GM21447 (cell line): ENCODE measurements around the gene GOLGA6L9.
"Not testable (repeated sequence)": the region's sequence is repeated elsewhere in the genome, so short reads cannot be mapped to it uniquely, and the experiment has no call there.

Source experiments
- ATAC-seq: cut with Tn5 transposase; IDR thresholded peaks from one replicate; pipeline ENCODE4 v1.9.1; 2021; ENCODE audit not compliant: unreplicated experiment

Gene GOLGA6L9, protein sequence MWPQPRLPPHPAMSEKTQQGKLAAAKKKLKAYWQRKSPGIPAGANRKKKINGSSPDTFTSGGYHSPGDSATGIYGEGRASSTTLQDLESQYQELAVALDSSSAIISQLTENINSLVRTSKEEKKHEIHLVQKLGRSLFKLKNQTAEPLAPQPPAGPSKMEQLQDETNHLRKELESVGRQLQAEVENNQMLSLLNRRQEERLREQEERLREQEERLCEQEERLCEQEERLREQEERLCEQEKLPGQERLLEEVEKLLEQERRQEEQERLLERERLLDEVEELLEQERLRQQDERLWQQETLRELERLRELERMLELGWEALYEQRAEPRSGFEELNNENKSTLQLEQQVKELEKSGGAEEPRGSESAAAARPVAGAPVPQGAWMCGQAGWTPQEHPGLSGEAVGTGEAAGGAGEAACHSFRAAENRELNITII

DNA sequence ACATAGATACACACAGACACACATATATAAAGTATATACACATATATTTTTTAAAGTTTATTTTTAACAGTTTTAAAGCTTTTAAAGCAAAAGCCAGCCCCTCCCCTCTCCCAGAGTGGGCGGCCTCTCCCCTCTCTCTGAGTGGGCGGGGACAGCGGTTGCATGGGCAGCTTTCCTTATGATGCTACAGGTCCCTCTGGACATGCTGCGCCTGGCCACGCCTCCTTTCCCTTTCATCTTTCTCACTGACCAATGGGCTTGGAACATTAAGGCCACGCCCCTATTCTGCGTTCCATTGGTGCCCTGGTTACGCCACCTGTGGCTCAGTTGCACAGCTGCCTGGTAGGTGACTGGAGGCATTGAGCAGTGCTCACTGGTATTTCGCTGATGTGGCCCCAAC, at the start of gene GOLGA6L9:
GOLGA6L9 (plus strand) TSS at position 124 of the 400 bp plus-strand sequence; CDS start at position 388, 264 bp downstream.
- not testable (repeated sequence) for ATAC-seq

DNA sequence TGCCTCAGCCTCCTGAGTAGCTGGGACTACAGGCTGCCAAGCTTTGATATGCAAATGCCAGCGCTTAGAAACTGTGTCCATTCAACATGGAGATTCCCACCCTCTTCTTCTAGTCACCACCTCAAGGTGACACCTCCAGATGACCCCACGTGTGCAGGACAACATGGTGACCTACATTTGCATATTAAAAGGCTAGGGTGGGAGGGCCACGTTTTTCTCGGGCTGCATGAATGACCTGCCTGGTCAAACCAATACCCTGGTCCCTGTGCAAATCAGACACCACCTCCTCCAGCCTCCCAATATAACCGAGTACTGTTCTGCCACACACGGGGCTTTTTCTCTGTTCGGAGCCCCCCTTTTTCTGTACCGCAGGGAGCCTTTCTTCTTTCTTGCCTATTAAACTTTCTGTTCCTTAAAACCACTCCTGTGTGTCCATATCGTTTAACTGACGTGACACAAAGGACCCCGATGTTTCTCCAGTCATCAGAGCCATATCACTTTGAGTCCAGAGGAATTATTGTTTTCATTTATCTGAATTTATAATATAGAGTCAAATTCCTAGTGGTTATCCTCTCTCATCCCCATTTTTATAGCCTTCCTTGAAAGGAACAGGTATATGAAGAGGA, 48.2 kb upstream of the GOLGA6L9 start:
- not testable (repeated sequence) for ATAC-seq

DNA sequence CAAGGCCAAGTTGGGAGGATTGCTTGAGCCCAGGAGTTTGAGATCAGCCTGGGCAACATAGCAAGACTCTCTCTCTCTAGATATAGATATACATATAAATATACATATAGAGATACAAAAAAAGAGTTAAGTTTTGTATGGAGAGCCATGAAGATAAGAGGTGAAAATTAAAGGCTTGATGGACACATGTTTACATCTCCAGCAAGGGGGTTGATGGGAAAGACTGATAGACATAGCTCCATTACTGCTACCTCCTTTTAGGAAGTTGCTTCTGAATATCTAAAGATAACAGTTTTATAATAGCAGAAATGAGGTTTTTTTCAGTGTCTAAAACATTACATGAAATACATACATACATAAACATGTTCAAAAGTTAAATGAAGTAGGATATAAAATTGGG, 42.4 kb upstream of the GOLGA6L9 start:
- ATAC-seq = not testable (repeated sequence)

DNA sequence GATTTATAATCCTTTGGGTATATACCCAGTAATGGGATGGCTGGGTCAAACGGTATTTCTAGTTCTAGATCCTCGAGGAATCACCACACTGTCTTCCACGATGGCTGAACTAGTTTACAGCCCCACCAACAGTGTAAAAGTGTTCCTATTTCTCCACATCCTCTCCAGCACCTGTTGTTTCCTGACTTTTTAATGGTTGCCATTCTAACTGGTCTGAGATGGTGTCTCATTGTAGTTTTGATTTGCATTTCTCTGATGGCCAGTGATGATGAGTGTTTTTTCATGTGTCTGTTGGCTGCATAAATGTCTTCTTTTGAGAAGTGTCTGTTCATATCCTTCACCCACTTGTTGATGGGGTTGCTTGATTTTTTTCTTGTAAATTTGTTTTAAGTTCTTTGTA, 39.5 kb upstream of the GOLGA6L9 start:
- not testable (repeated sequence) for ATAC-seq

DNA sequence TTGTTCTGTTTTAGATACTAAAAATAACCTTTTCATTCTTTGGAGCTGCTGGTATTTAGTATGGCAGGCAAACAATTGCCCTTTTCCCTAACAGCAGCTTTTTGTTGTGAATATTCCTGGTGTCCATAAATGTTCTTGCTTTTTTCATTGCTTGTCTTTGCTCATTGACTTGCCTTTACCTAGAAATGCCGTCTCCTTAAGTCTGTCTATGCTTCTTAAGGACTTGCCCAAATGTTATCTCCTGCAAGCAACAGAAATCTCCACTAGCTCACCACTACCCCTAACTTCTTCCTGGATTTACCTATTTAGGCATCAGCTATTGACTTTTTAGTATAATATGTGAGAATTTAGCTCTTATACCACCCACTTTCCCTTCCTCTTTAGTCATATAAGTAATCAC, 37.5 kb upstream of the GOLGA6L9 start:
- not testable (repeated sequence) for ATAC-seq

DNA sequence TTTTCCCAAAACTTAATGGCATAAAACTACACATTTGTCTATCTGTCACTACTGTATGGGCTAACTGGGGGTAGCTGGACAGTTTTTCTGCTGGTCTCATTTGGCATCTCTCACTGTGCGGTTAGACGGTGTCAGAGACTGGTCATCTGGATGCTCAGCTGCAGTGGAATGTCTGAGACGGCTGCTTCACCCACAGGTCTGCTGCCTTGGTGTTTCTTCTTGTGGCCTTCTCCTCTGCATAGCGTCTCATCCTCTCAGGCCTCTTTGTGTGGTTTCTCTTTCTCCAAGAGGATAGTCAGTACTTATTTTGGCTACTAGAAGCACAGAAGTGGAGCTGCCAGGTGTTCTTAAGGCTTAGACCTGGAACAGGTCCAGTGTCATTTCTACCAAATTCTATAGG, 35.9 kb upstream of the GOLGA6L9 start:
- no peak for ATAC-seq

DNA sequence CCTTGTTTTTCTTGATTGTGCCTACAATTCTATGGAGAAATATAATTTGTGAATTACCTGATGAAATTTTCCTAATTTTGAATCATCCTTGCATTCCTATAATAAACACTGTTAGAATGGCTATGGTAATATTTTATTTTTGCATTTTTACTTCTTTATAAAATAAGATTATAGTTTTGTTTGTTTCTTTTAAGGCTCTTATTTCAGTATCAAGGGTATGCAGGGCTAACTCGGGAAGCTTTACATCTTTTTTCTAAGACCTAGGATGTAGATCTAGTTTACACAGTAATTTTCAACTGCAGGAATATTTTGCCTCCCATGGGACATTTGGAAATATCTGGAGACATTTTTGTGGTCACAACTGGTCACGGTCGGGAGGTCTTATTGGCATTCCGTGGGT, 33.8 kb upstream of the GOLGA6L9 start:
- ATAC-seq = not testable (repeated sequence)

DNA sequence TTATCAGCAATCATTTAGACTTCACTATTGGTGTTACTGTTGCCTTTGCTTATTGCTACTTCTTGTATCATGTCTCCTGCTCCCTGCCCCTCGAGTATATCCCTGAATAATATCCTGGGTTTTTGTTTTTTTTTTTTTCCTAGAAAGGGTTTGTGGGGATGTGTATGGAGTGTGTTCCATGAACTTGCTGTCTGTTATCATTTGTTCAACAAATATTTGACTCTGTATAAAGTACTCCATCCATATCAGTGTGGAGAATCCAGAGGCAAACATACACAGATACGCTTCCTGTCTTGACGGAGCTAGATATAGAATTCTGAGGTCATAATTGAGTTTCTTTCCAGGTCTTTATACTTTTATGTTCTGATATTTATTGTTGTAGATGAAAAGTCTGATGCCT, 31.8 kb upstream of the GOLGA6L9 start:
- no peak for ATAC-seq

DNA sequence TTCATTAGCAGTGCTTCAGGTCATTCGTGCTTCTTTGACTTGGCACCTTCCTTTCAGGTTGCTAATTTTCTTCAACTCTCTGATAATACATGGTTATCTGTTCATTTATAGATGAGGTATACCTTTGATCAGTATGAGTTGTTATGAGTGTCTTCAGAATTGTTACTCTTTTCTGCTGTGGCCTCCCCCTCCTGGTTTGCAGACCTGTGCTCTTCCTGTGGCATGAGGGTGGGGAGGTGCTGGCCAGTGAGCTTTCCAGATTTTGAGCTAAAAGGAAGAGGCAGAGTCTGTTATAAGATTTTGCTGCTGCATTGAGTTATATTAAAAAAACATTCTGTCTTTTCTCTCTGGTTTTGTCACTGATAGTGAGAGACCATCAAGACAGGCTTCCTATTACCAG, 30.8 kb upstream of the GOLGA6L9 start:
- no peak for ATAC-seq

DNA sequence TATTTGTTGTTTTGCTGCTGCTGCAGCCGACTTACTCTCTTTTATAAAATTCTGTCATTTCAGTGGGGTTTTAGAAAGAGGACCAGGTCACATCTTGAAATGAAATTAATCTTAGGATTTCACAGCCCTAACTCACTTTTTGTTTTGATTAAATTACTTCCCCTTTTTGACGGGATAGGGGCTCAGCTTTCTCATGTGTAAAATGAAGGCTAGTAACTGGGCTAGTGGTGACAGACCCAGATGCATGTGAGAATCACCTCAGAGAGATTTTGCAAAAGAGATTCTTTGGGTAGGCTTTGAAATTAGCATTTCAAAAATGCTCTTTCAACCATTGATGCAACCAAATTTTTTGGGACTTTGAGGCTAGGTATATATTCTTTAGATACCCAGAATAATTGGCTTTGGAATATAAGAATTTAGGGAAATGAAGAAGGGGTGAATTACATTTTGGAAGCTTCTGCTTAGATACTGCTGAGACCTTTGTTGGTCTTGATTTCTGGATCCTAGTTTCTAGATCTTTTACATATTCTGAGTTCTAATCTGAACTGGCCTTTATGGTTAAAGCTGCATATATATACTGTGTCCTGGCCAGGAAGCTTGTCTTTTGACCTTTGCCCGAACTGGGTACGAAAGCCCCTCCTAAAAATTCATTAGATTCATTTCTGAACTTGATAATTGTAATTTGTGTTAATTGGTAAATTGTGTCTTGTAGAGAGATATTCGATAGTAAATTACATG, 30.1 kb upstream of the GOLGA6L9 start:
- not testable (repeated sequence) for ATAC-seq

DNA sequence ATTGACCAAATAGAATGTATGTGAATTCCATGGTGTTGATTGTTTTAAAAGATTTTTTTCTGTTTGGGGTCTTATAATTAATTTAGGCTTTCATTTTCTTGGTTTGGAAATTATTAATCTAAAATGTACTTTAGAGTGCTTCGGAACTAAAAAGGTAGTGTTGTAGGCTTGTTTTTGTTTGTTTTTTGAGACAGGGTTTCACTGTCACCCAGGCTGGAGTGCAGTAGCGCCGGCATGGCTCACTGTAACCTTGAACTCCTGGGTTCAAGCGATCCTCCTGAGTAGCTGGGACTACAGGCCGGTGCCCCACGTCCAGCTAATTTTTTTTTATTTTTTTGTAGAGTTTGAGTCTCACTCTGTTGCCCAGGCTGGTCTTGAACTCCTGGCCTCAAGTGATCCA, 27.7 kb upstream of the GOLGA6L9 start:
- ATAC-seq = not testable (repeated sequence)

DNA sequence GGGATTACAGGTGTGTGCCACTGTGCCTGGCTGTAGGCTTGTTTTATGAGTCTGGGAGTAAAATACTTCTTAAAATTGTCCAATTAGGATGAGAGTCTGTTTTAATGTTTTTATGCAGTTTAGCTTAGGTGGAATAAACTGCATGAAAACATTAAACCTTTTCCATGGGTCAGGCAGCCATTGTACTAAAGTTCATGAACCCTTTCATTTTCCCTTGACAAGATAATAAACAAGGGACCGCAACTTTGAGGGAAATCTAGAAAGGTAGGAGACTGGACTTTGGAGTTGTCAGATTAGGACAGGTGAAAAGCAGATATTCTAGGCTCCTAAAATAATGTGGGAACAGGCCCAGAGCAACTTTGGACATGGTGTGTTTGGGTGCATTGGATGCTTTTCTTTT, 27.3 kb upstream of the GOLGA6L9 start:
- not testable (repeated sequence) for ATAC-seq

DNA sequence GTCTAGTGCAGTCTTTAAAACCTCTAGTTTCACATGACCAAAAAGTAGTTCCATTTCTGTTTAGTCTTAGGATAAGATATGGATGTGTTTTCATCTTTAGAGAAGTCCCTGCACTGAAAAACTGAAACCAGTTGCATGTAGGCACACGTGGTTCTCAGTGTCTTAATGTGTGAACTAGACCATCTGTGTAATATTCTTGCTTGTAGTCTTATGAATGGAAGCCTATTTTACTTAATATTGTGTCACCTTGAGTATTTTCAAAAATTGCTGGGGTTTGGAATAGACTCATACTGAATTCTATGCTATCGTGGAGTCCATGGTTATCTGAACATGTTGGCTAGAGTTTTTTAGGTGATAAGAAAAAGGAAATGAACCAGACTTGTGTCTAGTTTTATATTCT, 23.4 kb upstream of the GOLGA6L9 start:
- ATAC-seq = not testable (repeated sequence)

DNA sequence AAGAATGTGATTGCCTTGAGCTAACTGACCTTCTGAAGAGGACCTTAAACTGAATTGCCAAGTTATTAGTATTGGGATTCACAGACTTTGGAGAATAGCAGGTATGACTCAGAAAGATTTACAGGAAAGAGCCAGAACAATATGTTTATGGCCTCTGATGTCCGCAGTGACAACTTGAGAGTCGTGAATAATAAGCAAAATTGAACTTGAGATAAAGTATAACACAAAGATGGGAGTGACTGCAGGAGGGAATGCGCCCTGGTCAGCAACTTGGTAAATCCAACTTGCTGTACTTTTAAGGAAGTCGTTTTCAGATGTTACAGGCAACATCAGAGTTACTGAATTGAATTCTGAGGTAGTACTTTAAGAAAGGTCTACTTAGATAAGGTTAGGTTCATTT, 19.3 kb upstream of the GOLGA6L9 start:
- ATAC-seq = not testable (repeated sequence)

DNA sequence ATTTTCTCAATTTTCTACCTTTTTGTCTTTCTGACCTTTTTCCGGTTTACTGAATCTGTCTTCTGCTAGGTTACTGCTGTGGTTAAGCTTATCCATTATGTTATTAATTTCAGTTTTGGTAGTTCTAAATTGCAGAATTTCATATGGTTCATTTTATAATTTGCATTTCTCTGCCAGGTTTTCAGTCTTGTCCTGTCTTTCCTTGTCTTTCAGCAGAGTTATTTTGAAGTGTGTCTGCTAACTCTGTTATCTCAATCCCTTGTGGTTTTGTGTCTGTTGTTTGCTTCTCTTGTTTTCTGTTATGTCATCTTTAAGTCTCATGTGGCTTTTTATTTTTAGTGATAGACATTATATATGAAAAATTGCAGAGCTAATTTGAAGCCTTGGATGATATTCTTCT, 18.0 kb upstream of the GOLGA6L9 start:
- ATAC-seq = not testable (repeated sequence)

DNA sequence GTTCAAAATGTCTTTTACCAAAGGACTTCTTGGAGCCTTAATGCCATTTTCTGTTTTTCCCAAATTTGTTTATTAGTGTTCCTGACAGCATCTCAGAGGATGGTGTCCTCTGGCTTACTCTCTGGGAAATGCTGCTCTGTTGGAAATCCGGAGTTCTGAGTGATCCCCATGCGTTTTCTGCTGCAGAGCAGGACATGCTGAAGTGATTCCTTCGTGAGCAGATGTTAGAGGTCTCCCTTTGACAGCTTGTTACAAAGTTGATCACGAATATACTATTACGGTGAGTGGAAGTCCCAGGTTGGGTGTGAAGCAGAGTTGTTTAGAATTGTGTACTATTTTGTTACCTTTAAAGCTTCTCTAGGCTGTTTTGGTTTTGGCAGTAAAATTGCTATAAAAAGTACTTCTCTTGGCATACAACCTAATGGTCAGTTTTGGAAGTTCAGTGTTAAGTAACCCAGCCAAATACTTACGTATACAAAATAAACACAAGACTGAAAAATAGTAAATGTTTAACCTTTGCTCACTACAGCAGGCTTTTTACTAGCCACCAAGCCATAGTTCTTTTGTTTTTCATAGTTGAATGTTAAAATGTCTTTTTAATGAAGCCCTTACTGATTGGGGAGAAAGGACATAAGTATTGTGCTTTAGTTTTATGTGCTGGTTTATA, 15.0 kb upstream of the GOLGA6L9 start:
- ATAC-seq = not testable (repeated sequence)

DNA sequence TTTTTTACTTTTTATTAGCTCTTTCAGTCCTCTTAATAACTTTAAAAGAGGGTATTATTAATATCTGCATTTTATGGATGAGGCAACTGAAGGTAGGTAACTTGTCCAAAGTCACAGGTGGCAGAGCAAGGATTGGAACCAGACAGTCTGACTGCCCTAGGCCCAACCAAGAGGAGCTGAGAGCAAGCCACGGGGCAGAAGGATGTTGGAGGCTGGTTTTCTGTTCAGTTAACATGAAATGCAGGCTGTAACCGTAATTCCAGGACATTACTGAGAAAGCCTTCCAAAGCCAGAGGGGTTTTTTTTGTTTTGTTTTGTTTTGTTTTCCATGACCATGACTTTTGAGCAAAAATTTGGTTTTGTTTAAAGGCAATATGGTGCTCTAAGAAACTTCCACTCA, 9.1 kb upstream of the GOLGA6L9 start:
- ATAC-seq = not testable (repeated sequence)

DNA sequence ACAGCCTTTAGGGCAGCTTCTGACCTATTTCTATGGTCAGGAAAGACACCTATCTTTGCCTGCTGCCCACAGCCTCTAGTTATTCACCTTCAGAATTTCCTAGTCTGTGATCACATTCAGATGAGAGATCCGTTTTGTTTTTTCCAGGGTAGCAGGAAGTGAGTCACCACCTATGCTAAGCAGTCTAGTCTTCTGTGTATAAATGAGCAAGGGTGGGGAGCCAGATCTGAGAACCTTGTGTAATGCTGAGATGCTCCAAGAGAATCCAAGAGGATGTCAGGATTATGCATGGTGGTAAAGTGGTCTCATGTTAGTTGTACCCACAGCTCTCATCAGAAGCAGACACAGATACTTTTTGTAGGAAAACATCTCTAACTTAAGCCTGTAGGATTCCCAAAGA, 8.7 kb upstream of the GOLGA6L9 start:
- ATAC-seq = not testable (repeated sequence)

DNA sequence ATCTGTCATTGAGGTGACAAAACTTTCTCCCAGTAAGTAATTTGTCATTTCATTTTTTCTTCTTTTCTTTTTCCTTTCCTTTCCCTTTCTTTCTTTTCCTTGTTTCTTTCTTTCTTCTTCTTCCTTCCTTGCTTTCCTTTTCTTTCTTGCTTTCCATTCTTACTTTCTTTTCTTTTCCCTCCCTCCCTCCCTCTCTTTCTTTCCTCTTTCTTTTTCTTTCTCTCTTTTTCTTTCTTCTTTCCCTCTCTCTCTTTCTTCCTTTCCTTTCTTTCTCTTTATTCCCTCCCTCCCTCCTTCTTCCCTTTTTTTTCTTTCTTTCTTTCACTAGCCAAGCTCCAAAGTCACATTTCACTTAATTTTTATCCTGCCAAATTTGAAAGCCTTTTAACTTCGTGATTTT, 2.5 kb upstream of the GOLGA6L9 start:
- ATAC-seq = not testable (repeated sequence)

DNA sequence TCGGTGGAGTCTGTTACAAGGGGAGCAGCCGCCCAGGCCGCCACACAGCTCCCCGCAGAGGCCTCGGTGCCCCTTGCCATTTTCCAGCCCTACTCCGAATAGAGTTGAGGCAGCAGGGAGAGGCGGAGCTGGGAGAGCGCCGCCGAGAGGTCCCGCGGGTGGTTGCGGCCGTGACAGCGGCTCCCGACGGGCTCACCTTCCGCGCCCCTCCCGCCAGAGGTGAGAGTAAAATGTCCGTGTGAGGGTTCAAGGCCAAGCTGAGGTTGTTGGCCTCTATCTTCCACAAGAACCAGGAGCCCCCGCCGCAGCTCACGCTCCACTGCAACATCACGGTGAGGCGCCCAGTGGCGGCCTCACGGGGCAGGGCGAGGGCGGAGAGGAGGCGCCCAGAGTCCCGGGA, 15.8 kb downstream of the GOLGA6L9 start:
- ATAC-seq = not testable (repeated sequence)

DNA sequence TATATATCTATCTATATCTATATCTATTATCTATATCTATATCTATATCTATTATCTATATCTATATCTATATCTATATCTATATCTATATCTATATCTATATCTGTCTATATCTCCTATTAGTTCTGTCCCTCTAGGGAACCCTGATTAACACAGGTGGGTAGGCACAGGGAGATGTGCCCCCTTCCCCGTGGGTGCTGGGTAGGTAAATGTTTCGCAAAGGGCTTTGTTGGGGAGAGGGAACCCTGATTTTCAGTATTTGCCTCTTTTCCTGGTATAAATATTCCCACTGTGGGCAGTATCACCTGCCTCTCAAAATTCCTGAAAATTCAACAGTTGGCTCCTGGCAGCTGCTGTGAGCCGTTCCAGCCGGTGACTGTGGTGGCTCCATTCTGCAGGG, 27.7 kb downstream of the GOLGA6L9 start:
- not testable (repeated sequence) for ATAC-seq
